ENCODE data around the gene ADGRG7. TPM values are rescaled to one million over a fixed set of nuclear protein-coding genes. Genes with fewer than 3 reads are reported as not detected.
A peak's percentile ranks its signal among the peaks of the same experiment; 100 is the strongest.

ADGRG7 gene
- total and polyA plus RNA-seq, 9 of the 15 experiments (the other 6 are each of a cell fraction or from before 2014, with no cell fraction given): 0.03 TPM; not detected in 7

GRCh38 chr3:100662113-100662823, 52.9 kb downstream of the ADGRG7 start (continued):
- TF ChIP-seq HINFP (tag; conservative IDR thresholded peaks at IDR 0.05; ENCODE audit: low read depth): no peak
- TF ChIP-seq ATF4 (CRISPR knock-in tag; IDR thresholded peaks at IDR 0.05): no peak
- TF ChIP-seq MEIS2 (IDR thresholded peaks at IDR 0.05; ENCODE audit: partially characterized antibody): peak; percentile 12
- TF ChIP-seq RFX1 (IDR thresholded peaks at IDR 0.05): peak; percentile 89
- TF ChIP-seq PBX2 (CRISPR knock-in tag; IDR thresholded peaks at IDR 0.05; ENCODE audit: low read depth): no peak
- 0 out of 2 replicates have a peak, but pooled peaks have one; percentile 31 for TF ChIP-seq PBX2 (tag; conservative IDR thresholded peaks at IDR 0.05; ENCODE audit: low read depth)
- no peak for TF ChIP-seq TCF15 (CRISPR knock-in tag; IDR thresholded peaks at IDR 0.05)
- peak; percentile 37; the same call in 1 of the 2 replicates for TF ChIP-seq MAFK (IDR thresholded peaks at IDR 0.05; ENCODE audit: low read length)
- TF ChIP-seq RBBP5 (IDR thresholded peaks at IDR 0.05; ENCODE audit: borderline replicate concordance, insufficient read depth, low read length, poor library complexity, severe bottlenecking): no peak
